WTC11 (cell line): ENCODE measurements around the gene EXTL1.

Source experiments
- EMX1 ChIP-seq: fragments of 250-450 bp; sonication (Bioruptor Pico); IDR thresholded peaks from 2 replicates; pipeline ENCODE4 v1.8.0; 2021; ENCODE audit warnings: mild to moderate bottlenecking
- KAT7 ChIP-seq: sonication (generic); formaldehyde crosslinking; IDR thresholded peaks from 2 replicates; pipeline ENCODE4 v1.8.1; 2023; ENCODE audit warnings: missing genetic modification reagents, mild to moderate bottlenecking, borderline replicate concordance
- ZNF138 ChIP-seq: sonication (generic); formaldehyde crosslinking; conservative IDR thresholded peaks from 2 replicates; pipeline ENCODE4 v1.8.1; 2022; ENCODE audit warnings: mild to moderate bottlenecking, moderate library complexity, missing genetic modification reagents
- TF ChIP-seq, protein P1 (sequence below): sonication (generic); formaldehyde crosslinking; IDR thresholded peaks from 2 replicates; pipeline ENCODE4 v1.8.1; 2022; ENCODE audit warnings: mild to moderate bottlenecking, moderate library complexity, missing genetic modification reagents
- TF ChIP-seq, protein P2 (sequence below): fragments of 250-450 bp; sonication (Bioruptor Pico); IDR thresholded peaks from 2 replicates; pipeline ENCODE4 v1.9.0; 2021; ENCODE audit warnings: mild to moderate bottlenecking

DNA sequence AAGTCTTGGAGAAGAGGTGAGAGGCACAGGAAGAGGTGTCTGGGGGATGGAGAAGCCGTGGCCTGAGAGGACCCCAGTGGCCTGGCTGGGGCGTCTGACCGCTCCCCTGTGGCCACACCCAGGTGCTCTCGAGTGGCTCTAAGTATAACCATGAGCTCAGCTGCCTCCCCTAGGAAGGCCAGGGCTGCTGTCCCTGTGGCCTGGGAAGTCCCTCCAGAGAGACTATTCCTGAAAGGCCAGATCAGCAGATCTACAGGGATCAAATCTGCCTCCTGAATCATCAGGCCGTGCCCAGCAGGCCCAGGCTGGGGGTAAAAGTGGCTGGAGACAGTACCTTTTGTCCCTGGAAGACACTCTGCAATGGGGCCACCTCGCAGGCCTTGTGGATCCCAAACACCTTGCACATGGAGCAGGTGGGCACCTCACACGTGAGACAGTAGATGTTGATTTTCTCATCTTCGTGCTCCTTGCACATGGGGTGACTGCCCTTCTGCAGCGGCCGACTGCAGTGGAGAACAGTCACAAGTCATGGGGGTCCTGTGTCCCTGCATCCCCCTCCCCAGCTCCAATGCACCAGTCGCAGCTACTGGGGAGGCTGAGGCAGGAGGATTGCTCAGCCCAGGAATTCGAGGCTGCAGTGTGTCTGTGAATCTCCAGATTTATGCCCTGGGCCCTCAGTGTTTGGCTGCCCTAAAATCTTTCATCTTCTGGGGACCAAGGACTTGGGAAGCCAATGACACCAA lies 39.4 kb downstream of the EXTL1 start:
- TF ChIP-seq KAT7 (CRISPR knock-in tag): no peak
- TF ChIP-seq, protein P1, sequence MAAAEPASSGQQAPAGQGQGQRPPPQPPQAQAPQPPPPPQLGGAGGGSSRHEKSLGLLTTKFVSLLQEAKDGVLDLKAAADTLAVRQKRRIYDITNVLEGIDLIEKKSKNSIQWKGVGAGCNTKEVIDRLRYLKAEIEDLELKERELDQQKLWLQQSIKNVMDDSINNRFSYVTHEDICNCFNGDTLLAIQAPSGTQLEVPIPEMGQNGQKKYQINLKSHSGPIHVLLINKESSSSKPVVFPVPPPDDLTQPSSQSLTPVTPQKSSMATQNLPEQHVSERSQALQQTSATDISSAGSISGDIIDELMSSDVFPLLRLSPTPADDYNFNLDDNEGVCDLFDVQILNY (CRISPR knock-in tag): no peak
- TF ChIP-seq ZNF138: no peak
- no peak for TF ChIP-seq EMX1 (CRISPR knock-in tag)
- TF ChIP-seq, protein P2, sequence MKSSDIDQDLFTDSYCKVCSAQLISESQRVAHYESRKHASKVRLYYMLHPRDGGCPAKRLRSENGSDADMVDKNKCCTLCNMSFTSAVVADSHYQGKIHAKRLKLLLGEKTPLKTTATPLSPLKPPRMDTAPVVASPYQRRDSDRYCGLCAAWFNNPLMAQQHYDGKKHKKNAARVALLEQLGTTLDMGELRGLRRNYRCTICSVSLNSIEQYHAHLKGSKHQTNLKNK: no peak
